HG03103 (cell line): ENCODE data around the gene SLC13A4.
"Not testable (repeated sequence)": the region's sequence is repeated elsewhere in the genome, so short reads cannot be mapped to it uniquely, and the experiment has no call there.

Experiments used
- ATAC-seq: cut with Tn5 transposase; IDR thresholded peaks from one replicate; pipeline ENCODE4 v1.9.1; 2021; ENCODE audit warnings: low read depth; ENCODE audit not compliant: unreplicated experiment

Gene SLC13A4

GRCh38 chr7:135753616-135754413 is 25.8 kb upstream of the SLC13A4 start:
- no peak for ATAC-seq

GRCh38 chr7:135748770-135749169 is 20.8 kb upstream of the SLC13A4 start, which contains the start of gene FAM180A:
Gene FAM180A (minus strand): TSS chr7:135748813. CDS start chr7:135748580, 233 bp downstream.
- ATAC-seq, result no peak

GRCh38 chr7:135747366-135747765 is 19.4 kb upstream of the SLC13A4 start:
- no peak for ATAC-seq

GRCh38 chr7:135745703-135746312 is 17.8 kb upstream of the SLC13A4 start:
- ATAC-seq, result no peak

GRCh38 chr7:135744938-135745702 is 17.1 kb upstream of the SLC13A4 start:
- no peak for ATAC-seq

- ATAC-seq, result no peak
Observed at GRCh38 chr7:135743907-135744731, 16.1 kb upstream of the SLC13A4 start.

GRCh38 chr7:135742371-135742770 is 14.4 kb upstream of the SLC13A4 start:
- no peak for ATAC-seq

GRCh38 chr7:135741905-135742304 is 13.9 kb upstream of the SLC13A4 start:
- ATAC-seq, result no peak

GRCh38 chr7:135740889-135741288 is 12.9 kb upstream of the SLC13A4 start:
- ATAC-seq, result no peak

GRCh38 chr7:135737306-135737647 is 9.3 kb upstream of the SLC13A4 start:
- ATAC-seq, result not testable (repeated sequence)

GRCh38 chr7:135736586-135737305 is 8.8 kb upstream of the SLC13A4 start:
- no peak for ATAC-seq

- no peak for ATAC-seq
Observed at GRCh38 chr7:135734343-135734689, 6.3 kb upstream of the SLC13A4 start.

- no peak for ATAC-seq
Observed at GRCh38 chr7:135733603-135734342, 5.8 kb upstream of the SLC13A4 start.

- no peak for ATAC-seq
Observed at GRCh38 chr7:135731131-135731530, 3.1 kb upstream of the SLC13A4 start.

- ATAC-seq, result no peak
Observed at GRCh38 chr7:135729230-135729629, 1.2 kb upstream of the SLC13A4 start.

- no peak for ATAC-seq
Observed at GRCh38 chr7:135726911-135727673, 894 bp downstream of the SLC13A4 start.

- no peak for ATAC-seq
Observed at GRCh38 chr7:135726276-135726788, 1.7 kb downstream of the SLC13A4 start.

- ATAC-seq, result no peak
Observed at GRCh38 chr7:135723411-135723810, 4.6 kb downstream of the SLC13A4 start.
